OCI-LY3 (cell line): ENCODE data around the gene RHD.
"Not testable (repeated sequence)": the region's sequence is repeated elsewhere in the genome, so short reads cannot be mapped to it uniquely, and the experiment has no call there.

Experiments used
- CTCF ChIP-seq: fragments of 200-600, 300-600 bp; sonication (generic); IDR thresholded peaks from 2 replicates; pipeline ENCODE4 v1.5.1; 2014; ENCODE audit warnings: antibody characterized with exemption, low read length, low read depth
- EZH2phosphoT487 ChIP-seq: fragments of 200-600 bp; shearing (Covaris generic); IDR thresholded peaks from 2 replicates; pipeline ENCODE4 v1.6.1; 2018; ENCODE audit warnings: antibody characterized with exemption, mixed run types, low read depth

- TF ChIP-seq CTCF, EZH2phosphoT487: not testable (repeated sequence)
These were observed 55.8 kb downstream of the RHD start for GRCh38 chr1:25327864-25328790.
